ENCODE results near the gene EPB41.

Gene EPB41

GRCh38 chr1:28966617-28967016 is 52.2 kb downstream of the EPB41 start:
- peaks cover 18% of the 10 kb centered on the region for H4K20me1 ChIP-seq (ENCODE audit: insufficient read depth, low read length)
- no peaks in the 10 kb centered on the region for H3K36me3 ChIP-seq (replicated peaks; ENCODE audit: low read depth, low read length)
- H3K27me3 ChIP-seq (ENCODE audit: low read depth, low read length) = no peaks in the 10 kb centered on the region
- TF ChIP-seq CTCF (IDR thresholded peaks at IDR 0.05; ENCODE audit: low read depth, low read length) = no peak
- no peak for TF ChIP-seq EZH2phosphoT487 (IDR thresholded peaks at IDR 0.05; ENCODE audit: low read depth)
- H3K27ac ChIP-seq (ENCODE audit: low read length) = no peak overlapping the region
- H2AFZ ChIP-seq (ENCODE audit: low read depth, low read length) = no peak overlapping the region
- peaks cover 19% of the 10 kb centered on the region for H3K4me1 ChIP-seq (ENCODE audit: low read length)
- H3K9ac ChIP-seq (ENCODE audit: low read length) = no peak overlapping the region
- no peak overlapping the region for H3K4me2 ChIP-seq (ENCODE audit: low read length)
- no peaks in the 10 kb centered on the region for H3K9me3 ChIP-seq (ENCODE audit: insufficient read depth, low read length)
- no peak overlapping the region for H3K4me3 ChIP-seq (ENCODE audit: low read length)
- H3K79me2 ChIP-seq (ENCODE audit: low read length) = peaks cover 11% of the 10 kb centered on the region; the same call in 1 of the 2 replicates

GRCh38 chr1:28971980-28972771 is 57.8 kb downstream of the EPB41 start:
- H3K79me2 ChIP-seq (ENCODE audit: low read length) = no peaks in the 10 kb centered on the region
- H3K4me2 ChIP-seq (ENCODE audit: low read length) = no peak overlapping the region
- H4K20me1 ChIP-seq (ENCODE audit: insufficient read depth, low read length) = peaks cover 4% of the 10 kb centered on the region
- no peaks in the 10 kb centered on the region for H3K27me3 ChIP-seq (ENCODE audit: low read depth, low read length)
- no peak overlapping the region for H3K9ac ChIP-seq (ENCODE audit: low read length)
- H3K4me3 ChIP-seq (ENCODE audit: low read length) = no peak overlapping the region
- H2AFZ ChIP-seq (ENCODE audit: low read depth, low read length) = no peak overlapping the region
- TF ChIP-seq EZH2phosphoT487 (IDR thresholded peaks at IDR 0.05; ENCODE audit: low read depth) = no peak
- no peak for TF ChIP-seq CTCF (IDR thresholded peaks at IDR 0.05; ENCODE audit: low read depth, low read length)
- no peaks in the 10 kb centered on the region for H3K9me3 ChIP-seq (ENCODE audit: insufficient read depth, low read length)
- H3K36me3 ChIP-seq (replicated peaks; ENCODE audit: low read depth, low read length) = no peaks in the 10 kb centered on the region
- no peak overlapping the region for H3K27ac ChIP-seq (ENCODE audit: low read length)
- H3K4me1 ChIP-seq (ENCODE audit: low read length) = peaks cover 5% of the 10 kb centered on the region; the same call in 1 of the 2 replicates

- no peak overlapping the region for H3K4me3 ChIP-seq (ENCODE audit: low read length)
- no peaks in the 10 kb centered on the region for H3K79me2 ChIP-seq (ENCODE audit: low read length)
- no peak overlapping the region for H3K9ac ChIP-seq (ENCODE audit: low read length)
- peaks cover 4% of the 10 kb centered on the region for H4K20me1 ChIP-seq (ENCODE audit: insufficient read depth, low read length)
- H3K9me3 ChIP-seq (ENCODE audit: insufficient read depth, low read length) = no peaks in the 10 kb centered on the region
- H3K4me1 ChIP-seq (ENCODE audit: low read length) = peaks cover 5% of the 10 kb centered on the region; the same call in 1 of the 2 replicates
- no peaks in the 10 kb centered on the region for H3K36me3 ChIP-seq (replicated peaks; ENCODE audit: low read depth, low read length)
- H3K27ac ChIP-seq (ENCODE audit: low read length) = no peak overlapping the region
- no peaks in the 10 kb centered on the region for H3K27me3 ChIP-seq (ENCODE audit: low read depth, low read length)
- no peak overlapping the region for H3K4me2 ChIP-seq (ENCODE audit: low read length)
- H2AFZ ChIP-seq (ENCODE audit: low read depth, low read length) = no peak overlapping the region
- TF ChIP-seq EZH2phosphoT487 (IDR thresholded peaks at IDR 0.05; ENCODE audit: low read depth) (no peak), CTCF (IDR thresholded peaks at IDR 0.05; ENCODE audit: low read depth, low read length) (no peak)
These were observed 59.4 kb downstream of the EPB41 start for GRCh38 chr1:28973596-28974421.

- H3K4me2 ChIP-seq (ENCODE audit: low read length) = no peak overlapping the region
- no peak for TF ChIP-seq EZH2phosphoT487 (IDR thresholded peaks at IDR 0.05; ENCODE audit: low read depth)
- no peak for TF ChIP-seq CTCF (IDR thresholded peaks at IDR 0.05; ENCODE audit: low read depth, low read length)
These were observed 60.1 kb downstream of the EPB41 start for GRCh38 chr1:28974432-28974831.

More at GRCh38 chr1:28974432-28974831, 60.1 kb downstream of the EPB41 start:
- Histone ChIP-seq H3K27ac (ENCODE audit: low read length) (no peak overlapping the region), H3K36me3 (replicated peaks; ENCODE audit: low read depth, low read length) (no peaks in the 10 kb centered on the region), H3K9me3 (ENCODE audit: insufficient read depth, low read length) (no peaks in the 10 kb centered on the region), H3K4me1 (ENCODE audit: low read length) (peaks cover 5% of the 10 kb centered on the region; the same call in 1 of the 2 replicates), H2AFZ (ENCODE audit: low read depth, low read length) (no peak overlapping the region), H3K9ac (ENCODE audit: low read length) (no peak overlapping the region), H3K4me3 (ENCODE audit: low read length) (no peak overlapping the region), H3K79me2 (ENCODE audit: low read length) (no peaks in the 10 kb centered on the region), H4K20me1 (ENCODE audit: insufficient read depth, low read length) (peaks cover 4% of the 10 kb centered on the region), H3K27me3 (ENCODE audit: low read depth, low read length) (no peaks in the 10 kb centered on the region)
